GM21390 (cell line): Measurements from ENCODE around the gene DAB1.

Source experiments
- ATAC-seq: cut with Tn5 transposase; IDR thresholded peaks from one replicate; pipeline ENCODE4 v1.9.1; 2021; ENCODE audit not compliant: unreplicated experiment

DAB1 gene

DNA sequence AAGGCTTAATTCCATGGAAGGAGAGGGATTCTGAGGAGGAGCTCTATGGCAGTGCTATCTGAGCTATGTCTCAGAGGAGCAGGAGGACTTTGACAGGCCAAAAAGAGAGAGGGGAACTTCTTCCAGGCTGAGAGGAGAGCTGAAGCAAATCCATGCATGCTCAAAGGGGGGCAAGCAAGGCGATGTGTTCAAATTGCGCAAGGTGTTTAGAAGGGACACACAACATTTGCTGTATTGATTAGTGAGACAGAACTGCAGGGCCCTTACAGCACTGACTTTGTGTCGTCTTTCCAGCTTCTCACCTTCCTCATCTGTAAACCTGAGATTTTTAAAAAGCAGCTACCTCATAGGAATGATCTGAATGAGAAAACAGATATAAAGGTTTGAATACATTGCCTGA is 145.3 kb downstream of the DAB1 start:
- no peak for ATAC-seq

DNA sequence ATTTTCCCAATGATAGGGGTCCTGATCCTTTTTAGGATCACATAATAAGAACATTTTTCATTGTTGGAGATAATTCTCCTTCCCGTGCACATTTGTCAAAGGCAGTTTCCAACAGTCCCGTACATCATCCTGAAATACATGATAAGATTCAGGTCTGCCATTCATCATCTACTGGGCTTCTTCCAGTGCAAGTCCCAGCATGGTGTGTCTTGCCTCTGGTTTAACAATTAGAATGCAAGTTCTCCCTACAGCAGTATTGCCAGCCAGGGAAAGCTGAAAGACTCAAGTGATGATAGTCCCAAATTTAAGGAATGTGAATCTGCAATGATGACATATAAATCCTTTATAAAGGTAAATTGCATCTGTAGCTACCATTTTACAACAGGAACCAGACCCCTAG is 146.2 kb downstream of the DAB1 start:
- no peak for ATAC-seq

DNA sequence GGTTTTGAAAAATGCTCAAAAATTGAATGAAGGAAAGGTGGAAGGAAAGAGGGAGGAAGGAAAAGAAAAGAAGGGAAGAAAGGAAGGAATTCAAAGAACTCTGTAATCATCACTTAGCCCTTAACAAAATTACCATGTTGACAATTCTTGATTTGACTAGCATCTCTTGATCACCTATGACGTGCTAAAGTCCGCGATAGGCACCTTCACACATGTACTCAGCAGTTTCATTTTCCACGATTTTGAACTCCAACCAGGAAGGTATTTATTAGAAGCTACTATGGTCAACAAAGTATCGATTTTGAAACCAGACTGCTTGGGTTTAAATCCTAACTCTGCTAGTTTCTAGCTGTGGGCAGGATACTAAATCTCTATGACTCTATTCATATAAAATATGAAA is 146.9 kb downstream of the DAB1 start:
- no peak for ATAC-seq

DNA sequence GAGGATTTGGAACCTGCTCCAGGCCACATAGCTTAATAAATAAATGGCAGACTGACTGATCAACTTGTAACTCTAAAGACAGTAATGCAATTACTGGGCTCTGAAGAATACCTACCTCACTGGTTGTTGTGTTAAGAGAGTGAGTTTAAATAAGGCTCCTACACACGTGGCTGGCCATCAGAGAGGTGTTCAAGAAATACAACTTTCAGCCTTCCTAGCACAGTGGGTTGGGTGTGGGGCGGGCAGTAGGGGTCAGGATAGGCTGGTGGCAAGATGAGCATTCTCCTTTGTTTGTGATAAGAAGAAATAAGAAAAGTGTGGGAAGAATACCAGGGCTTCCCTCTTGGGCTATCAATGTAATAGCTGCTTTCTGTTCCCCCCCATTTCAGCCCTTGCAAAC is 151.3 kb downstream of the DAB1 start:
- ATAC-seq = no peak

DNA sequence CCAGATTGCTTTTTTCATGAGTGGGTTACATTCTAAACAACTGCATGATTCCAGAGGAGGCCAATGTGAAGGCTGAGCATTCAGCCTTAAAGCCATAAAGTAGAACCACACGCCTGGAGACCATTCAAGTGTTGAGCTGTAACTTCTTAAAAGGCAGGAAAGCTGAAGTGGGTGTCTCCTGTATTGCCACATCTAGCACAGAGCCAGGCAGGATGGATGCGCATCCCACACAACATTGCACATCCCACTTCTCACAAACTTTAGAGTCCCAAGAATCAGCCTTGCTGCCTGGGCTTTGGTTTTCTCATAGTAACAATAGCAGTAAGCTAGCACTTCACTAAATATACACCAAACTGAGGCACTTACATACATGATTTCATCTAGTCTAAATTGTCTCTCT is 151.7 kb downstream of the DAB1 start:
- no peak for ATAC-seq

DNA sequence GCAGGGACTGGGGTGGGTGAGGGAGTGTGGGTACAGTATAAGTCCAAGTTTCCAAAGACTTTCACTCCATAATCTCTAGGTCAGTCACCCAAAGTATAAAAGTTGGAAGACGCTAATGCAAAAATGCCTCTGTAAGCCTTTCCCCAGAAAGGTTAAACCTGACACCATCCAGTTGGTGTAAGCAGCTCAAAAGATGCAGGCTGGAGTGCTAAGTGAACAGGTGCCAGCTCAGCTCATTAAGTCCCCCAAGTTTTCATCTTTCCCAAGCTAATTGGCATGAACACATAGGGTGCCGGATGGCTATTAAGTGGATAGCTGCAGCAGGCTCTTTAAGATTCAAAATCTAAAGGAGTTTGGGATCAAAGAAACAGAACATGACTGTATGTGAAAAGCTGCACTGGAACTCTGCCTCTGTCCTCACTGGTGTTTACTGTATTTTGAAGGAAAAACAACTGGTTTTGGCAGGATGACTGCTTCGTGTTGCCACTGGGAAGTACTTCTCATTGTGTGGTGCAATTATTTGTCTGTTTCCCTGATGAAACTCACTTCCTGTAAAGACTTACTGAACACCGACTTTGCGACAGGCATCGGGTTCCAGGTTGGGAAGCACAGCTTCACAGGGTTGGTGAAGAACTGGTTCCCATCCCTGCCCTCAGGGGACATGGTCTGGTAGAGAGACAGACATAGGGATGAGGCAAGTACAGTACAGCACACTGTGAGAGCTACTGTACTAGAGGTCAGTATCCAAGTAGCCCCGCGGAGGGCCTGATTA is 152.7 kb downstream of the DAB1 start:
- ATAC-seq = no peak

DNA sequence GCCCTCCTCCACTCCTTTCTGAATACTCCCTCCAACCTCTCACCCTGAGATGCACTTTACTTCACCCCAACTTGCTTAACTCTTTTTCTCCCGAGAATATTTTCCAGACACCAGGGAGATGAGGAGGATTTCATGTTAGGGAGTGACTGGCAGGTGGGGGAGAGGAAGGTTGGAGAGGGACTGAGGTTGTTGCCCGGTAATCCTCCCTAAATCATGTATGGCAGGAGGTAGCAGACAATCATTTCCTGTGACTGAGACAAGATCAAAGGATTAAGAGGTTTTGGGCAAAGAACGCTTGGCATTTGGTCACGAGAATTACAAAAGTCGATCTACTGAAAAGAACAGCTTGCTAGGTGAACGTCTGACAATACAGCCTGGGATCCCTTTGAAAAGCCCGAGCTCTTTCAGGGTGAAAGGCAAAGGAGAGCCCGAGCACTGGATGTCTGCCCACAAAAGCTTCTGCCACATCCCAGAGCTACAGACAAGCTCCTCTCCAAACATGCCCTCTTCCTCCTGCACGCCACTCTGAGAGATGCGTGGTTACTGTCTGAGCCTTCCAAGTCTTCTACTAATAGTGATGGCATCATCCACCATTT is 154.1 kb downstream of the DAB1 start:
- no peak for ATAC-seq

DNA sequence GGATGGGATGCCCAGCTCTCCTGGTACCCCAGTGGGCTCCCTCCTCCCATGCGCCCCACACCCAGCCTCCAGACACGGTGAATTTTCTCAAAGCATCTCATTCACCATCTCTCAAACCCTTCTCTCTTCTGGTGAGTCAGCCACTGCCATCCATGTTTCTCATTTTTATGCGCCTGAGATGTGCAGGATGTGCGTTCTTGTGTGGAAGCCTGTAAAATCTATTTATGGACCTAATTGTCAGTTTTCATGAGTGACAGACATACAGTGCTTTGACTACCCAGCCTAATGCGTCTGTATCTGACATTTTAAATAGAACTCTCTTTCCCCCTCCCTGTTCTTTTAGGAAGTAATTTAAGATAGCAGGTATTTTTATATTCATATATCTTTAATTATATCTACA is 158.8 kb downstream of the DAB1 start:
- ATAC-seq = no peak

DNA sequence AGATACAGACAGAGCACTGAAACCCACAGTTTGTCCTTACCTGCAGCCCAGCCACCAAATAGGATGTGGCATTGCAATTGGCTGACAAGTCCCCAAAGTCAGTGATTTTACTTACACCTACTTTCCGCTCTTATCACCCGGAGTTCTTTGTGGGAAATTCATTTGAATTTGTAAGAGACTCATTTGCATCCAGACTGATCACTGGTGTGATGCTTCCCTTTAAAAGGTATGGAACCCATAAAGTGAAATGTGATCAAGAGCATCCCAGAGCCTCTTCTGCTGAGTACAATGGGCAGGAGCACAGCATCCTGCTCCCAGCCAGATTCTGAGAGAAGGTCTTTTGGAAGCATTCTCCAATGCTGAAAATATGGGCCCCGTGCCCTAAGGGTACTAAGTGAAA is 161.4 kb downstream of the DAB1 start:
- no peak for ATAC-seq

DNA sequence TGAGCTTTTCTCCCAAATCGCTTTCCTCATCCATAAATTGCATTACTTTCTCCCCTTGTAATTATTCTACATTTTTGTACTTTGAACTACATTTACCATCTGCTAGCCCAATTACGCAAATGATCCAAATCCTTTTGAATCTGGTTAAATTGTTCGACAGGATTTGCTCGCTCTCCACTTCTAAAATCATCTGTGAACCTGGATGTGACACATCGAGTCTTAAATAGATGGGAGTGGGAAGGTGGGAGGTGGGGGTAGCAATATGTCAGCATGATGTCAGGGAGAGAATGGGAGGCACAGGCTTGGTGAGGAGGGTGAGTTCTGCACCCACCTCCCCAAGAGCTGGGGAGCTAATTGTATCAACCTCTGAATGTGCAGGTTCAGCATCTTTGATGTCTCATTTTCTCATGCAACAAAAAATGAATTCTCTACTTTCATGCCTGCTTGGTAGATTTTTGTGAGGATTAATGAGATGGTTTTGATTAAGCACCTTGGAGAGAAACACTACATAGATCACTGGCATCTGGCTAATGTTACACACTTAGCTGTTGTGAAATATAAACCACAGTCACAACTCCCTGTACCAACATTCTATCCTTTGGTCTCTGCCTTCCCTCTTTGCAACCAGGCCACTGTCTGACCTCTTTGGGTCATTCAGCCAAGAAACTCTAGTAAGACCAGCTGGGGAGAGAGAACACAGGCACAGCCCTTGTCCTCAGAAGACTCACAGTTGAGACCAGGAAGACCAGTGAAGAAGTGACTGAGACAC is 165.1 kb downstream of the DAB1 start:
- no peak for ATAC-seq

DNA sequence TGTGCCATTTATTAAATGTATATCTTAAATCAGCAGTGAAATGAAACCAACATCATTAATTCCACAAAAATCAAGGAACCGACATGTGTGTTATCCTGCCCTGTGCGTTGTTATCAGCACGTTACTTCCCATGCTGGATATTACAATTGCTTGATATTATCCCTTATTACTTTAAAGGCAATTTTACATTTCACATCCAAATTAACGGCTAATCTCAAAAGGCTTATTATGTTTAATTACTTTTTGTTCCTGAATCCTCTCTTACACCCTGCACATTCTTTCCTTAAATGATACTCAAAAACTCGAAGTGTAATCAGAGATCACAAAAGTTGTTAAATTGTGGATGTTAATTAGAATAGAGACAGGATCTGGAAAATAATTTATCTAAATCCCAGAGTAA is 167.9 kb downstream of the DAB1 start:
- ATAC-seq = no peak

DNA sequence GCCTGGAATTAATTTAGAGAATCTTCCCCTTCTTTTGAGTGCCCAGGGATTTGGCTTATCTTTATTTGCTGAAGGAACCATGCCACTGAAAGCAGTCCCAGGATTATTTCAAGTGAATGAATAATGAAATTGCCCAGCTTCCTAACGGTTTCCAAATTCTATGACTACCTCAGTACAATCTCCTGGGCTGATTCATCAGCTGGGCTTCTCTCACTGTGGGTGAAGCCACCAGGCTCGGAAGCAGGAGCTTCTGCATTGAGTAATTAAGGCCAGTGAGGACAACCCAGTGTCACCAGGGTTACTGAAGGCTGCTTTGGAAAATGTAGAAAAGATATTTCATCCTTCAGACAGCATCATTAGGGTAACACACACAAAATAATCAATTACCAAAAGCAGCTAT is 169.8 kb downstream of the DAB1 start:
- no peak for ATAC-seq

DNA sequence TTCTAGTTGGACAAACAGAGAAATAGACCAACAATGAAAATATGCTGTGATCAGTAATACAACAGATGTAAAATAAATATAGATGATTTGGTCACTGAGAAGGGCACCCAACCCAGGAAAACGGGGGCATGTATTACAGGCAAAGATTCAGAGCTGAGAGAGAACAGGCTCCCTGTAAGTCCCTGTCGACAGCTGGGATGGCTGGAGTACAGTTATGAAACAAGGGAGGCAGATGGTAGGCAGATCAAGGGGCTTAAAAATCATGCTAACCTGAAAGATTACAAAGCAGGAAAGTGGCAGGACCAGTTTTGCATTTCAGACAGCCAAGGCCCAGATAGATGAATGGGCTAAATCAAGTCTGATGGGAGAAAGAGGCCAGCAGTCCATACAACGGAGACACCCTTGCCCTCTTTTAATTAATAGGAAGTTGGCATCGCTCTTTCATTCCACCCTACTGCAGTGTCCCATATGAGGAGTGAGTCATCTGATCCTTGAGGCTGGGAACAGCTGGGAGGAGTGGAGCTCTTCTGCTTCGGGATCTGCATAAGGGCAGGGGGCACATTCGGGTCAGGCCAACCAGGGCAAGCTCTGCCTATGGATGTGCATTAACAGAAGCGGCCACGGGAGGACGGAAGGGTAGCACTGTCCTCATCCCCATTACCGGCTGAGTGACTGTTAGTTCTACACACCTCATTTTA is 171.1 kb downstream of the DAB1 start:
- no peak for ATAC-seq

DNA sequence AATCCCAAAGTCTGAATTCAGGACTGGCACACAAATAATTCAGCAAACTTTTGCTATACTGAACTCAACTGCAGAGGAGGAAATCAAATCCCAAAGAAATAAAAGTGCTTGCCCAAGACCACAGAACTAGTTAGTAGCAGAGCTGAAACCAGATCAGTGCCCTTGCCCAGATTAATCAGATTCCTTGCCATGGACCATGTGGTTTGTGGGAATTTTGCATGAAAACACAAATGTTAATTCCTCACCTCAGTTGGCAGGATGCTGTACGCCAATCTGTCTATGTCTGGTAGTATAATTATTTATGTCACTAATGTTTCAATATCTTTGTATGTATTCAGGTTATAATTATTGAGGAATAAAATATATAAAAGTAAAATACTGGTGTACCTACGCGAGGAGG is 173.8 kb downstream of the DAB1 start:
- ATAC-seq = no peak

DNA sequence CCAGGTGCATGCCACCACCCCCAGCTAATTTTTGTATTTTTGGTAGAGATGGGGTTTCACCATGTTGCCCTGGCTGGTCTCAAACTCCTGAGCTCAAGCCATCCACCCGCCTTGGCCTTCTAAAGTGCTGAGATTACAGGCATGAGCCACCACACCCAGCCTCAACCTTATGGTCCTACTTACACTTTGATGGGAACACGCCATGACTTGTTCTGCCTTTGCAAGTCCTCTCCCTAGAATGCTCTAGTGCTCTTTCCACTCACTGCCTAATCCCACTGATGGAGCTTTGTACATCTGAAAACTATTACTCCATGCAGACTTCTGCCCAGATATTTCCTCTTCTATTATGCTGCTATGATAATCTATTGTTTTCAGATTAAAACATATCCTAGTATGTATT is 174.3 kb downstream of the DAB1 start:
- no peak for ATAC-seq

DNA sequence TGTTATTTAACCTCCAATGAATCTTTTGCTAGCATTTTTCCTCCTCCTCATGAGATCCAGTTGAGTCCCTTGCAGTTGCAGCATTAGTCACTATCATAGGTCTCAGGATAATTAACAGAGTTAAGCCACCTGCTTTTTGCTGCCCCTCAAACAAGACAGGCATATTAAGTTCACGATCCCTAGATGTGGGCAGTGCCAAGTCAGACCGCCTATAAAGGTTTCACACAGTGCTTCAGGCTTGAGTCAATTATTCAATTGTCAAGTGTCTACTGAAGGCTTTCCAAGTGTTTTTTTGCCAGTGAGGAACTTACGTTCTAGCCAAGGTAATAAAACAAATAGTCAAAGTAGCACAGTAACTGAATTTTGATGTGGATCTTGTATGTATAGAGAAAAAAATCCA is 175.0 kb downstream of the DAB1 start:
- ATAC-seq = no peak

DNA sequence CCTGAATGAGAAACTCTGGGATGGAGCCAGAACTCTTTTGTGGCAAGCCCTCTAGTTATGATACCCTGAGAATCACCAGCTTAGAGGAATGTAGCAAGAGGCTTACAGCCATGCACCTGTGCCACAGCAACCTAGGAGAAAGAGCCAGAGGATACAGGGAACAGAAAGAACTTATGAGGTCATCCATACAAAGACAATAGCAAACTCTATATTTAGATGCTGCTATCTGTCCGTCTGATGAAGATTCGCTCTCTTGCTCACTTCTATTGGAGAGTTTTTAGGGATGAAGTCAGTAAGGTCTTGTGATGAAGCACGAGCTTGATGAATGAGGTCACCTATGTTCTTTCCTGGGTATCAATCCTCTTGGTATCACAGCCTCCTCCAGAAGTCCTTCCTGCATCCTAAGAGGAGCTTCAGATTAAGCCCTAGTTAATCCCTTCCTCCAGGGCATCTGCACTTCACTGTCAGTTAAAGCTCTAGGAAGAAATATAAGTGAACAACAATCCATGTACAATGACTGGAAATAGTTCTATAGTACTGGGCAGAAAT is 185.6 kb downstream of the DAB1 start:
- no peak for ATAC-seq

DNA sequence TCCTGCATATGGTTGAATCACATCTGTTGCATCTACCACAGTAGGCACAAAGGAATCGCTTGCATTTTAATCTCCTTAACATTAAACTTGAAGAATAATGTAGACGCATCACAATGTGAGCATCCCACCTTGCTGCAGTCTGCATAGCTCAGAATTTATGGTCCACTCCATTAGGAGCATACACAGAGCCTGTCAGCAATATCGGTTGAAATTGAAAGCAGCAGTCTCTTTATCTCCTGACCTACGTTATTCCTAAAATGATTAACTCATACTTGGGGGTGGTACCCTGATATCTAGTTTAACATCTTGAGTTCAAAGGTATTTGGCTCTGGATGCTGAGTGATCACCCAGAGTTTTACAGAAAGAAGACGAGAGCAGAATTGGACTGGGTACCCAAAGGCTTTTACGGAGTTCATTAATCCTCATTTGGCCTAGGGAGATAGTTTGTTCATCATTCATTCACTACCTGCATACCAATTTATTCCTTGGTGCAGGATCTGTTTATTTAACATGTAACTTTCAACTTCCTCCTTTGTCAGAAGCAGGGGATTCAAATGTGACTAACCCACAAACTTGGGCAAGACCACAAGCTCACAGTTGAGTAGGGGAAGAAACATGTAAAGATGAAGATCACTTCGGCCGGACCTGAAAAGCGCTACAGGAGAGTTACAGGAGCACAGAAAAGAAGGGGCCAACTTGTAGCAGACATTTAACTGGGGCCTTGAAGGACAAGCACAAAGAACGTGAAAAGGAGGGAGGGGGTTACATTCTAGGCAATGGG is 187.9 kb downstream of the DAB1 start:
- no peak for ATAC-seq

DNA sequence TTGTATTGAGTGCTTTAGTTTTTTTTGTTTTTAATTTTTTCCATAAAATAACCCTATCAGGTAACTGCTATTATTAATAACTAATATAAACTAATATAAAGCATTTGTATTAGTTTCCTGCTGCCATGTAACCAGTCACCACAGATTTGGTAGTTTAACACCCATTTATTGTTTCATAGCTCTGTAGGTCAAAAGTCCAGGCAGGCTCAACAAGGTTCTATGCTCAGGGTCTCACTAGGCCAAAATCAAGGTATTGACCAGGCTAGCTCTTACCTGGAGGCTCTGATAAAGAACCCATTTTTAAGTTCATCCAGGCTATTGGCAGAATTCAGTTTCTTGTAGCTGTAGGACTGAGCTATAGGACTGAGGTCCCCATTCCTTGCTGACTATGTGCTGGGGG is 189.4 kb downstream of the DAB1 start:
- no peak for ATAC-seq

DNA sequence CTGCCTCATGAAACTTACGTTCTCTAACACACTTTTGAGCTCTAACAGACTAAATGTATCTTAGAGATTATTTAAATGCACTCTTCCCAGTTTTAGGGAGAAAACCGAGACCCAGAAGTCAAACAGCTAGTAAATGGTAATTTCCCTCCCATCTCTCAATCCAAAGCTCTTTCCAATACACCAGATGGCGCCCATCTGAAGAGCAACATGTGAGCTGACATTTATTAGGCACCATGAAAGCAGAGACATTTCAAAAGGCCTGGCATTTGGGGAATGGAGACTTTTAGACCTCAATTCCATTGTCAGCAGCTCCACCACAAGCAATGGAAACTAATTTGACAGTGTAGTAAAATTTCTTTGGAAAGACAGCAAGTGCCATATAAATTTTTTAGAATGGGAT is 191.4 kb downstream of the DAB1 start:
- no peak for ATAC-seq

DNA sequence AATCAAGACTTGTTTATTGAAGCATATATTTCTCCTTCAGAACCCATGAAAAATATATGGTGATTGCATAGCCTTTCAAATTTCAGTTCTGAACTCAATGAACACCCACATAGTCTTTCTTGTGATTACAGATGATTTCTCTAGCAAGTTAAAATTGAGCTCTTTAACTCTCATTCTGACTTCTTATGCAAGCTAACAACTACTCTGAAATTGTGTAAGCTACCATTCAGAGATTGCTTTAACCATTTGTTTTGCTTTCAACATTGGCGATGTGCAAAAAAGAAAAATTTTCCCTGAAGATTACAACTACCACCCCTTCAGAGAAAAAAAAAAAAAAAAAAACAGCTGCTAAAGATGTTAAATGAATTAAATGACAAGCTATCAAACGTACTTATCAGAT is 193.9 kb downstream of the DAB1 start:
- ATAC-seq = no peak
